WTC11 (cell line): ENCODE results near the gene NTRK2.
"Not testable (repeated sequence)": the region's sequence is repeated elsewhere in the genome, so short reads cannot be mapped to it uniquely, and the experiment has no call there.

ENCODE experiments used
- ATF1 ChIP-seq: sonication (generic); formaldehyde crosslinking; IDR thresholded peaks from 2 replicates; pipeline ENCODE4 v1.8.1; 2023; ENCODE audit warnings: mild to moderate bottlenecking, moderate library complexity, missing genetic modification reagents
- CREB1 ChIP-seq: sonication (generic); formaldehyde crosslinking; IDR thresholded peaks from 2 replicates; pipeline ENCODE4 v1.8.0; 2023; ENCODE audit warnings: mild to moderate bottlenecking, missing genetic modification reagents
- ETV6 ChIP-seq: sonication (generic); formaldehyde crosslinking; IDR thresholded peaks from 2 replicates; pipeline ENCODE4 v1.8.1; 2022; ENCODE audit warnings: mild to moderate bottlenecking, missing genetic modification reagents
- FOXJ3 ChIP-seq: sonication (generic); formaldehyde crosslinking; IDR thresholded peaks from 2 replicates; pipeline ENCODE4 v1.9.0; 2021; ENCODE audit warnings: missing genetic modification reagents, mild to moderate bottlenecking, borderline replicate concordance
- NFYB ChIP-seq: sonication (generic); formaldehyde crosslinking; conservative IDR thresholded peaks from 2 replicates; pipeline ENCODE4 v1.8.0; 2022; ENCODE audit warnings: low read depth, missing genetic modification reagents
- NR2C2 ChIP-seq: sonication (generic); formaldehyde crosslinking; IDR thresholded peaks from 2 replicates; pipeline ENCODE4 v1.8.0; 2022; ENCODE audit warnings: mild to moderate bottlenecking, missing genetic modification reagents
- TEAD4 ChIP-seq: sonication (generic); formaldehyde crosslinking; IDR thresholded peaks from 2 replicates; pipeline ENCODE4 v1.8.0; 2022; ENCODE audit warnings: mild to moderate bottlenecking, missing genetic modification reagents
- ZNF138 ChIP-seq: sonication (generic); formaldehyde crosslinking; conservative IDR thresholded peaks from 2 replicates; pipeline ENCODE4 v1.8.1; 2022; ENCODE audit warnings: mild to moderate bottlenecking, moderate library complexity, missing genetic modification reagents
- TF ChIP-seq, protein P1 (sequence below): sonication (generic); formaldehyde crosslinking; conservative IDR thresholded peaks from 2 replicates; pipeline ENCODE4 v1.8.1; 2022; ENCODE audit warnings: mild to moderate bottlenecking, missing genetic modification reagents
- TF ChIP-seq, protein P2 (sequence below): fragments of 200-600 bp; IDR thresholded peaks from 2 replicates; pipeline ENCODE4 v1.8.0; 2022; ENCODE audit warnings: antibody characterized with exemption
- TF ChIP-seq, protein P3 (sequence below): sonication (generic); formaldehyde crosslinking; IDR thresholded peaks from 2 replicates; pipeline ENCODE4 v1.8.1; 2022; ENCODE audit warnings: missing genetic modification reagents, borderline replicate concordance

DNA sequence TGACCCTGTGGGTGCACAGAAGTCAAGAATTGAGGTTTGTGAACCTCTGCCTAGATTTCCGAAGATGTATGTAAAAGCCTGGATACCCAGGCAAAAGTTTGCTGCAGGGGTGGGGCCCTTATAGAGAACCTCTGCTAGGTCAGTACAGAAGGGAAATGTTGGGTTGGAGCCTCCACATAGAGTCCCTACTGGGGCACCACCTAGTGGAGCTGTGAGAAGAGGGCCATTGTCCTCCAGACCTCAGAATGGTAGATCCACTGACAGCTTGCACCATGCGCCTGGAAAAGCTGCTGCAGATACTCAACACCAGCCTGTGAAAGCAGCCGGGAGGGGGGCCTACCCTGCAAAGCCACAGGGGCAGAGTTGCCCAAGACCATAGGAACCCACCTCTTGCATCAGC lies 399.9 kb downstream of the NTRK2 start:
- TF ChIP-seq ETV6; TEAD4 (CRISPR knock-in tag); CREB1; NR2C2; ATF1 (CRISPR knock-in tag); FOXJ3 (CRISPR knock-in tag); NFYB; ZNF138 (CRISPR knock-in tag): not testable (repeated sequence)
- TF ChIP-seq, protein P1, sequence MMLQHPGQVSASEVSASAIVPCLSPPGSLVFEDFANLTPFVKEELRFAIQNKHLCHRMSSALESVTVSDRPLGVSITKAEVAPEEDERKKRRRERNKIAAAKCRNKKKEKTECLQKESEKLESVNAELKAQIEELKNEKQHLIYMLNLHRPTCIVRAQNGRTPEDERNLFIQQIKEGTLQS (CRISPR knock-in tag), result not testable (repeated sequence)
- TF ChIP-seq, protein P2, sequence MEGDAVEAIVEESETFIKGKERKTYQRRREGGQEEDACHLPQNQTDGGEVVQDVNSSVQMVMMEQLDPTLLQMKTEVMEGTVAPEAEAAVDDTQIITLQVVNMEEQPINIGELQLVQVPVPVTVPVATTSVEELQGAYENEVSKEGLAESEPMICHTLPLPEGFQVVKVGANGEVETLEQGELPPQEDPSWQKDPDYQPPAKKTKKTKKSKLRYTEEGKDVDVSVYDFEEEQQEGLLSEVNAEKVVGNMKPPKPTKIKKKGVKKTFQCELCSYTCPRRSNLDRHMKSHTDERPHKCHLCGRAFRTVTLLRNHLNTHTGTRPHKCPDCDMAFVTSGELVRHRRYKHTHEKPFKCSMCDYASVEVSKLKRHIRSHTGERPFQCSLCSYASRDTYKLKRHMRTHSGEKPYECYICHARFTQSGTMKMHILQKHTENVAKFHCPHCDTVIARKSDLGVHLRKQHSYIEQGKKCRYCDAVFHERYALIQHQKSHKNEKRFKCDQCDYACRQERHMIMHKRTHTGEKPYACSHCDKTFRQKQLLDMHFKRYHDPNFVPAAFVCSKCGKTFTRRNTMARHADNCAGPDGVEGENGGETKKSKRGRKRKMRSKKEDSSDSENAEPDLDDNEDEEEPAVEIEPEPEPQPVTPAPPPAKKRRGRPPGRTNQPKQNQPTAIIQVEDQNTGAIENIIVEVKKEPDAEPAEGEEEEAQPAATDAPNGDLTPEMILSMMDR, result not testable (repeated sequence)
- TF ChIP-seq, protein P3, sequence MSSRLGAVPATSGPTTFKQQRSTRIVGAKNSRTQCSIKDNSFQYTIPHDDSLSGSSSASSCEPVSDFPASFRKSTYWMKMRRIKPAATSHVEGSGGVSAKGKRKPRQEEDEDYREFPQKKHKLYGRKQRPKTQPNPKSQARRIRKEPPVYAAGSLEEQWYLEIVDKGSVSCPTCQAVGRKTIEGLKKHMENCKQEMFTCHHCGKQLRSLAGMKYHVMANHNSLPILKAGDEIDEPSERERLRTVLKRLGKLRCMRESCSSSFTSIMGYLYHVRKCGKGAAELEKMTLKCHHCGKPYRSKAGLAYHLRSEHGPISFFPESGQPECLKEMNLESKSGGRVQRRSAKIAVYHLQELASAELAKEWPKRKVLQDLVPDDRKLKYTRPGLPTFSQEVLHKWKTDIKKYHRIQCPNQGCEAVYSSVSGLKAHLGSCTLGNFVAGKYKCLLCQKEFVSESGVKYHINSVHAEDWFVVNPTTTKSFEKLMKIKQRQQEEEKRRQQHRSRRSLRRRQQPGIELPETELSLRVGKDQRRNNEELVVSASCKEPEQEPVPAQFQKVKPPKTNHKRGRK, result not testable (repeated sequence)
